GM21825 (cell line): Measurements from ENCODE around the gene IL18BP.
A peak's percentile ranks its signal among the peaks of the same experiment; 100 is the strongest.

ENCODE experiments used
- ATAC-seq: cut with Tn5 transposase; IDR thresholded peaks from one replicate; pipeline ENCODE4 v1.9.1; 2021; ENCODE audit warnings: mild to moderate bottlenecking, moderate library complexity; ENCODE audit not compliant: unreplicated experiment

The IL18BP gene

GRCh38 chr11:71998649-71999310 is at the start of gene IL18BP:
IL18BP (plus strand) TSS chr11:71998909; CDS start chr11:71999985, 1,076 bp downstream.
- ATAC-seq = peak; percentile 40

DNA sequence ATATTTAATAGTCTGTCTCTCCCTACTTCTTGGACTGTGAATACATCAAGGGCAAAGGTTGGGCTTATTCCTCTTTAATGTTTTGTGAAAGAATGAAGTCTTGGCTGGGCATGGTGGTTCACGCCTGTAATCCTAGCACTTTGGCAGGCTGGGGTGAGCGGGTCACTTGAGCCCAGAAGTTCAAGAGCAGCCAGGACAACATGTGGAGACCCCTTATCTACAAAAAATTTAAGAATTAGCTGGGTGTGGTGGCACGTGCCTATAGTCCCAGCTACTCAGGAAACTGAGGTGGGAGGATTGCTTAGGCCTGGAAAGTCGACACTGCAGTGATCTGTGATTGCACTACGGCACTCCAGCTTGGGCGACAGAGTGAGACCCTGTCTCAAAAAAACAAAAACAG is 49.7 kb upstream of the IL18BP start:
- no peak for ATAC-seq

DNA sequence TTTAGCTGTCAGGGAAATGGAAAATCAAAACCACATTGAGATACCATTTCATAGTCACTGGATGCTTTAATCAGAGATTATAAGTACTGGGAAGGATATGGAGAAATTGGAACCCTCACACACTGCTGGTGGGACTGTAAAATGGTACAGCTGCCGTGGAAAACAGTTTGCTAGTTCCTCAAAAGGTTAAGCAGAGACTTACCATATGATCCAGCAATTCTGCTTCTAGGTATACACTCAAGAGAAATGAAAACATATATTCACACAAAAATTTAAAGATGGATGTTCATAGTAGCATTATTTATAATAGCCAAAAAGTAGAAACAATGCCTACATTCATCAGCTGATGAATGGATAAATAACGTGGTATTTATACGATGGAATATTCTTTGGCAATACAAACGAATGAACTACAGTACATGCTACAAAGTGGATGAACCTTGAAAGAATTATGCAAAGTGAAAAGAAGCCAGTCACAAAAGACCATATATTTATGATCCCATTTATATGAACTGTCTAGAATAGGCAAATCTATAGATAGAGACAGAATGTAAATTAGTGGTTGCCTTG is 46.9 kb upstream of the IL18BP start:
- no peak for ATAC-seq

- ATAC-seq = no peak
Observed at GRCh38 chr11:71955898-71956456, 42.7 kb upstream of the IL18BP start.

GRCh38 chr11:71962428-71963038 is 36.2 kb upstream of the IL18BP start:
- ATAC-seq = peak; percentile 67

- no peak for ATAC-seq
Observed at GRCh38 chr11:71963468-71963867, 35.2 kb upstream of the IL18BP start.

GRCh38 chr11:71964641-71965040 is 34.1 kb upstream of the IL18BP start:
- ATAC-seq = no peak

GRCh38 chr11:71971680-71972079 is 27.0 kb upstream of the IL18BP start:
- no peak for ATAC-seq

DNA sequence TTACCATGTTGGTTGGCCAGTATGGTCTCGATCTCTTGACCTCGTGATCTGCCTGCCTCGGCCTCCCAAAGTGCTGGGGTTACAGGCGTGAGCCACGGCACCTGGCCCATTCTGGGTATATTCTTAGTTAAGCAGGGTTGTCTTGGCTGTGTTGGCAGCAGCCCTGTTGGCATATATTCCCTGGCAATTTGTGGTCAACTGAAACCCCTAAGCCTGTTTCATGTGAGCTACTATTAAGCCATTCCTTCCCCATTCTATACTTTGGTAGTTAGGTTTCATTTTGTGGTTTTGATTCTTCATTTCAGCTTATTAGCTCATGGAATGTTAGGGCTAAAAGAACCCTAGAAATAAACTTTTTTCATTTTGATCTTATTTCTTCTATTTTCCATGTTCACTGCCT is 22.2 kb upstream of the IL18BP start:
- no peak for ATAC-seq

DNA sequence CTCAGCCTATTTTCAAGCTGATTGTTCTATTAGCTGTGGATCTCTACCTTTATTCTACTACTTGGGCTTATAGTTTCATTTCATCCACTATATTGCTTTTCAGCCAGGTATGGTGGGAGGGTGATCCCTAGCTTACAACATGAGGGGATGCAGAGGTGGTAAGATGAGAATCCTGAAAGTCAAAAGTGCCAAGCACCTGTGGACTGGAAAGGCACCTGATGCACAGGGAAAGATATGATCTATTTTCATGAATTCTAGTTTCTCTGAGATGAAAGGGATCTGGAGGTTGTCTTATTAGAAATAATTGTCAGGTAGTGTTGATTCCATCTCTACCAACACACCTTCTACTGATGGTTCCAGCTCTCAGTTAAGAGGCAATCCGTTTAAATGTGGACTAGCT is 21.6 kb upstream of the IL18BP start:
- ATAC-seq = no peak

GRCh38 chr11:71977743-71978418 is 20.8 kb upstream of the IL18BP start:
- peak; percentile 54 for ATAC-seq

- no peak for ATAC-seq
Observed at GRCh38 chr11:71979094-71979493, 19.6 kb upstream of the IL18BP start.

DNA sequence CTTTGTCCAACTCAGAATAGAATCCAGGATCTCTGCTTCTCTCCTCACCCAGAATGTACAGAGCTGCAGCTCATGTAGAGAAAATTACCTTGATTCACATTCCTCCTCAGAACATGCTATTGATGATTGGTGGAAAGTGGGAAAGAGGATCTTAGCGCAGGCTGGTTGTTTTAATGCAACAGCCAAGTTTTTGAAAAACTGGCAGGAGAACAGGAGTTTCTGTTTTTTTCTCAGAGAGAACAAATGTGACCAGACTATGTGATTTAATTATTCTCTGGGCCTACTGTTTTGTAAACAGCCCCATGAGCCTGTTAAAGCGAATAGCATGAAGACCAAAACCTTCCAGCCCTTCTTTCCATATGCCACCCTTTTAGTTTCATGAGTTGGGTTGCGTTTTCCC is 19.1 kb upstream of the IL18BP start:
- ATAC-seq = no peak

DNA sequence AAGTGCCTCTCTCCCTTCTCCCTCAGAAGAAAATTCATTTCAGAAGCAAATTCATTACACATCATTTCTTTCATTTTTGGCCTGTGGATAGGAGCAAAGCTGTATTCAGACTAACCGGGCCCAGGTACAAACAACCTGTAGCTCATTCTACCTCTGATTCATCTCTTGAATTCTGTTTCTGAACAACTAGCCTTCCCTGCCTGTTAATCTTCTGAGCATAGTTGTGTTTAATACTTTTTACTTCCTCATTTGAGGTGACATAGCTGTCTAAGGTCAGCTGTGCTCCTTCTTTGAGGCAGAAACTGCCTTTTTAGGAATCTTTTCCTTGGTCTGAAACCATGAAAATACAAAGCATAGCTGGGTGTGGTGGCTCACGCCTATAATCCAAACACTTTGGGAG is 12.6 kb upstream of the IL18BP start:
- no peak for ATAC-seq

DNA sequence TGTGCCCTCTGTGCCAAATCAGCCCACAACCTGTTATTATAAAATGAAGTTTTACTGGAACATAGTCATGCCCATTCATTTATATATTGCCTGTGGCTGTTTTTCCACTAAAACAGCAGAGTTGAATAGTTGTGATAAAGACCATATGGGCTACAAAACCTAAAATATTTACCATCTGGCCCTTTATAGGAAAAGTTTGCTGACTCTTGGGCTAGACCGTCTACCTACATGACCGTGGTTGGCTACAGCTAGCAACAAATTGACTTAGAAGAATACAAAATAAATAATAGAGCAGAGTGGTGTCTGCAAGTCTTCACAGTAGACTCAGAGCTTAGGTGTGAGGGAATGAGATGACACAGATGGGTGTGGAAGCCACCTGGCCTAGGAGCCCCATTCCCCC is 11.2 kb upstream of the IL18BP start:
- ATAC-seq = no peak

GRCh38 chr11:71988050-71988449 is 10.7 kb upstream of the IL18BP start:
- no peak for ATAC-seq

DNA sequence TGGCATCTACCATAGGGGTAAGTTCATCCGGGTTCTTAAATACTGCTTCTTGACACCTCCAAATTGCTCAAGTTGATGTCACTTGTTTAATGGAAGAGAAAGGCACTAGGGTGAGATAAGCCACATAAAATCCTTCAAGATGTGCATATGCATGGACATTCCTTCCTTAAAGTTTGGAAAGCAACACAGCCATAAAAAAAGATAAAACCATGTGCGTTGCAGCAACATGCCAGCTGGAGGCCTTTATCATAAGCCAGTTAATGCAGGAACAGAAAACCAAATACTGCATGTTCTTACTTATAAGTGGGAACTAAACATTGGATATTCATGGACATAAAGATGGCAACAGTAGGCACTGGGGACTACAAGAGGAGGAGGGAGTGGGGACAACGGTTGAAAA is 8.0 kb upstream of the IL18BP start:
- ATAC-seq = no peak

GRCh38 chr11:71991494-71991893 is 7.2 kb upstream of the IL18BP start:
- peak; percentile 58 for ATAC-seq

- ATAC-seq = no peak
Observed at GRCh38 chr11:71992136-71992730, 6.5 kb upstream of the IL18BP start.

DNA sequence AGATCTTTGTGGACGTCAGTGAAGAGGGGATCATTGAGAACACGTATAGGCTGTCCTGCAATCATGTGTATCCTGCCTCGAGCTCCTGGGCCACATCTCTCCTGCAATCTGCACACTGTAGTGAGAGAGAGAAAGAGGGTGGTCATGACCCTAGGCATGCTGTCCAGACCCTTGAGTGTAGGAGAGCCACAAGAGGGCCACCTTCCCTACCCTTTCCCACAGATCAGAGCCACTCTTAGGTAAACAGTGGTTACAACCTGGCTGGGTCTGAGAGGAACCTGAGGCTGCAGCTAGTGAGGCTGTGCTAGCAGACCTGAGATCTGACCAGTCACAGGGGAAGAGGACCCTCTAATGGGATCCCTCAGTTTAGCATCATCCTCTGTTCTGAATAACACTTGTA is 3.9 kb upstream of the IL18BP start:
- no peak for ATAC-seq

GRCh38 chr11:71995726-71996291 is 2.9 kb upstream of the IL18BP start:
- ATAC-seq = no peak
